IMR-90 (cell line): Measurements from ENCODE around the gene RFC3.

ENCODE experiments used
- BHLHE40 ChIP-seq: fragments of 150-350 bp; IDR thresholded peaks from 2 replicates; pipeline ENCODE4 v1.6.1; 2016; ENCODE audit warnings: mild to moderate bottlenecking, low read depth, low read length
- CEBPB ChIP-seq: IDR thresholded peaks from 2 replicates; pipeline ENCODE4 v1.6.1; 2012; ENCODE audit warnings: low read depth, low read length, improper control_type of control experiment
- ELK1 ChIP-seq: fragments of 150-350 bp; IDR thresholded peaks from 2 replicates; pipeline ENCODE4 v1.6.1; 2016; ENCODE audit warnings: low read depth, mild to moderate bottlenecking, low read length, moderate library complexity, borderline replicate concordance
- FOS ChIP-seq: fragments of 150-350 bp; IDR thresholded peaks from 2 replicates; pipeline ENCODE4 v1.6.1; 2016; ENCODE audit warnings: low read depth, low read length
- MAFK ChIP-seq: IDR thresholded peaks from 2 replicates; pipeline ENCODE4 v1.6.1; 2012; ENCODE audit warnings: low read depth, low read length, improper control_type of control experiment
- MXI1 ChIP-seq: IDR thresholded peaks from 2 replicates; pipeline ENCODE4 v1.6.1; 2012; ENCODE audit warnings: low read depth, mild to moderate bottlenecking, low read length, moderate library complexity, borderline replicate concordance
- POLR2A ChIP-seq: IDR thresholded peaks from 2 replicates; pipeline ENCODE4 v1.6.1; 2012; ENCODE audit warnings: mild to moderate bottlenecking, low read depth, low read length
- RAD21 ChIP-seq: IDR thresholded peaks from 2 replicates; pipeline ENCODE4 v1.6.1; 2012; ENCODE audit warnings: low read length, improper control_type of control experiment
- RCOR1 ChIP-seq: IDR thresholded peaks from 2 replicates; pipeline ENCODE4 v1.6.1; 2012; ENCODE audit warnings: mild to moderate bottlenecking, low read length, improper control_type of control experiment; ENCODE audit not compliant: insufficient replicate concordance
- RFX5 ChIP-seq: IDR thresholded peaks from 2 replicates; pipeline ENCODE4 v1.8.0; 2012; ENCODE audit warnings: low read depth, mild to moderate bottlenecking, low read length, moderate library complexity
- SMC3 ChIP-seq: fragments of 150-350 bp; IDR thresholded peaks from 2 replicates; pipeline ENCODE4 v1.6.1; 2016; ENCODE audit warnings: low read depth, mild to moderate bottlenecking, antibody characterized with exemption, low read length, moderate library complexity
- USF2 ChIP-seq: fragments of 150-350 bp; IDR thresholded peaks from 2 replicates; pipeline ENCODE4 v1.6.1; 2017; ENCODE audit warnings: mild to moderate bottlenecking, antibody characterized with exemption, low read length, low read depth
- TF ChIP-seq, protein P1 (sequence below): conservative IDR thresholded peaks from 2 replicates; pipeline ENCODE4 v1.5.1; 2012; ENCODE audit warnings: mild to moderate bottlenecking, low read depth, low read length, improper control_type of control experiment

DNA sequence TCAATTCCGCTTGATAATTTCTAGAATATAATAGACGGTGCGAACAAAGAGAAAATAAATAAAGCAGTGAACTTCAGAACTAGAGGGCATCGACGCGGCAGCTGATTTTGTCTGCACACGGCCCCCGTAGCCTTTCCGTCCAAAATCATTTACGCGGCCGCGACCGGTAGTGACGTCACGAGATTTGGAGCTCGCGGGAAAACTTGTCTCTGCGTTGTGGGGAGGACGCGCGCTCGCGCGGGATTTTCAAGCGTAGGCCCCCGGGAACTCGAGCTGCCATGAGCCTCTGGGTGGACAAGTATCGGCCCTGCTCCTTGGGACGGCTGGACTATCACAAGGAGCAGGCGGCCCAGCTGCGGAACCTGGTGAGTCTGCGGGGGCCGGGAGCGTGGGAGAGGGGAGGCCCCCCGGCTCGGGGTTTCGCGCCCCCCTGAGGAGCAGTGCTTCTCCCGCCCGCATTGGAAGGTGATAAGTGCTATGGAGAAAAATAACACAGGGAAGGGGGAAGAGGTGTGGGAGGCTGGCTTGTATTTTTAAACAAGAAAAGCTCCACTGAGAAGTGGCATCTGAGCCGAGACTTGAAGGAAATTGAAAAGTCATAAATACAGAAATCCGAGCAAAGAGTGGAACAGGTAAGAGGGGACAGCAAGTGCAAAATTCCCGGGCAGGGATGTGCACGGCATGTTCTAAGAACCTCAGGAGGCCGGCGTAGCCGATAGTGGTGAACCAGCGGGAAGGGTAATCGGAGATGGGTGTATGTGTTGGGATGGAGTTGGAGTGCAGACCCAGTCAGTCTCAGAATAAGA lies at the start of gene RFC3:
- TF ChIP-seq, protein P1, sequence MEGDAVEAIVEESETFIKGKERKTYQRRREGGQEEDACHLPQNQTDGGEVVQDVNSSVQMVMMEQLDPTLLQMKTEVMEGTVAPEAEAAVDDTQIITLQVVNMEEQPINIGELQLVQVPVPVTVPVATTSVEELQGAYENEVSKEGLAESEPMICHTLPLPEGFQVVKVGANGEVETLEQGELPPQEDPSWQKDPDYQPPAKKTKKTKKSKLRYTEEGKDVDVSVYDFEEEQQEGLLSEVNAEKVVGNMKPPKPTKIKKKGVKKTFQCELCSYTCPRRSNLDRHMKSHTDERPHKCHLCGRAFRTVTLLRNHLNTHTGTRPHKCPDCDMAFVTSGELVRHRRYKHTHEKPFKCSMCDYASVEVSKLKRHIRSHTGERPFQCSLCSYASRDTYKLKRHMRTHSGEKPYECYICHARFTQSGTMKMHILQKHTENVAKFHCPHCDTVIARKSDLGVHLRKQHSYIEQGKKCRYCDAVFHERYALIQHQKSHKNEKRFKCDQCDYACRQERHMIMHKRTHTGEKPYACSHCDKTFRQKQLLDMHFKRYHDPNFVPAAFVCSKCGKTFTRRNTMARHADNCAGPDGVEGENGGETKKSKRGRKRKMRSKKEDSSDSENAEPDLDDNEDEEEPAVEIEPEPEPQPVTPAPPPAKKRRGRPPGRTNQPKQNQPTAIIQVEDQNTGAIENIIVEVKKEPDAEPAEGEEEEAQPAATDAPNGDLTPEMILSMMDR = no peak
- no peak for TF ChIP-seq CEBPB
- no peak for TF ChIP-seq RCOR1
- no peak for TF ChIP-seq ELK1
- peak; percentile 54; the same call in 1 of the 2 replicates for TF ChIP-seq POLR2A
- TF ChIP-seq FOS = no peak
- TF ChIP-seq SMC3 = no peak
- TF ChIP-seq USF2 = no peak
- no peak for TF ChIP-seq RAD21
- TF ChIP-seq MAFK = no peak
- TF ChIP-seq MXI1 = peak; percentile 99
- no peak for TF ChIP-seq RFX5
- no peak for TF ChIP-seq BHLHE40
